Measurements from ENCODE around the gene ZNF761.
"Not testable (repeated sequence)": the region's sequence is repeated elsewhere in the genome, so short reads cannot be mapped to it uniquely, and the experiment has no call there.

Gene ZNF761

DNA sequence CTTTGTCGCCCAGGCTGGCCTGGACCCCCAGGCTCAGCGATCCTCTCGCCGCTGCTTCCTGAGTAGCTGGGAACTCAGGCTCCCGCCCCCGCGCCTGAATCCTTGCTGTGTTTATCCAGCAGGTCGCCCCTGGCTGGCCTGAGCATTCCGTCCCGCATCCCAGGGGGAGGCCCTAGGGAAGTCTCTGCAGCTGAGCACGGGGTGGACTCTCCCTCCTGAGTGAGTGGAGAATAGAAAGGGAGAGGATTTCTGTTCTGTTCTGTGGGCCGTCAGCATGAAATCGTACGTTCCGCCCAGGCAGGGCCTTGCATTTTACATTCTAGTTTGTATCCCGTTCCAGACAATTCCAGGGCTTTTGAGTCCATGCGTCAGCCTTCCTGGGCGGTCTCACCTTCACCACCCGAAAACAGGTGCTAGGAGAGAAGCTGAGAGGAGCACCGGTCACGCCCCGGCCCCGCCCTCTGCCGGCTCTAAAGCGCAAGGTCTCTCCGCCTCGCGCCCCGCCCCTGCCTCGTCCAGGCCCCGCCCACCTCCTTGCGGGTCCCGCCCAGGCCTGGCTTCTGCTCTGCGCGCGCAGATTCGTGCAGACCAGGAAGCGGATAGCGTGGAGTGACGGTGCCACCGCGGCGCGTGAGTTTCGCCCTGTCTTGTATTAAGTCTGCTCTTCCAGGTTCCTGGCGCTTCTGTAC is at the start of gene ZNF761:
ZNF761 (plus strand) TSS at position 586 of the 689 bp plus-strand sequence. CDS start 15,285 bp downstream, outside the sequence.
- peak; percentile 90 to 93 for DNase-seq (ENCODE audit: extremely low read depth in 1 of 2, low read depth in 1 of 2)

DNA sequence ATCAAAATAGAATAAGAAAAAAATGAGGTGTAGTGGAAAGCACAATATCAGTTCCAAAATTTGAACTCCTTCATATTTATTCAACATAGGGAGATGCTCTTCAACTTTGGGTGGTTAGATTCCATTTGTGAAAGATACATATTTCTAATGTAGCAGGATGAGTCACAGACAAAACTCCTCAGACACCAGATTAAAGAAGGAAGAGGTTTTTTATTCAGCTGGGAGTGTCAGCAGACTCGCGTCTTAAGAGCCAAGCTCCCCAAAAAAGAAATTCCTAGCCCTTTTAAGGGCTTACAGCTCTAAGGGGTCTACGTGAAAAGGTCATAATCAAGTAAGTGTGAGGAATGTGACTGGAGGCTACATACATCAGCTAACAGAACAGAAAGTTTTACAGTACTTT is 43.6 kb upstream of the ZNF761 start:
- no peak for DNase-seq (ENCODE audit: extremely low read depth in 1 of 2, low read depth in 1 of 2)

DNA sequence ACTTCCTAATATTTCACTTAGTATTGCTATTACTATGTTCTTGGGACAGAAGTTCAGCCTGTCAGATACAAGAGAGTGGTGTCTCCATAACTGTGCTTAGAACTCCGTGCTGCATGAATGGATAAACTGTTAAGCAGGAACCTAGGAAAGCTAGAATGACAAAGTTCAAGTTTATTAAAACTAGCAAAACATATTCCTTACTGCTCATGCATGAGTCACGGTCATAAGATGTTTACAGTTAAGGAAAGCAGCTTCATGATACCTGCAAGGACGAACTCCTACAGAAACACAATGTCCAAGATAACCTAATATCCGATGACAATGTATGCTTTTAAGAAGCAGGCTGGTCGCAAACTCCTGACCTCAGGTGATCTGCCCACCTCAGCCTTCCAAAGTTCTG is 42.9 kb upstream of the ZNF761 start:
- DNase-seq (ENCODE audit: extremely low read depth in 1 of 2, low read depth in 1 of 2), result no peak

DNA sequence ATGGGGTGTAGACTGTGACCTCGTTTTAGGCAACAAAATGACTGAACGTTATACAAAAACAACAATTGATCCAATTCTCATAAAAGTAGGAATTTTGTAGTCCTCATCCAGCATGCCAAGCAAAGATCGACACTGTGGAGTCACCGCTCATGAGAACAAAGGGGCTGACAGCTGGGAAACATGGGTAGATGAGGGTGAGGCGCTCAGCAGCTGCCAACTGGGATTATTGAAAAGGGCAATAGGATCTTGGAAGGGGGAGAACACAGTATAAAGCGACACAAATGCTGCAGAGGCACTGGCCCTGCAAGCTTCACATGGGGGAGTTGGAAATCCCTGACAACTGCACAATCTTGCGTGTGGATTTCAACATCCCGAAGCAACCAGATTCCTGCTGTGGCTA is 42.2 kb upstream of the ZNF761 start:
- DNase-seq (ENCODE audit: extremely low read depth in 1 of 2, low read depth in 1 of 2), result no peak

DNA sequence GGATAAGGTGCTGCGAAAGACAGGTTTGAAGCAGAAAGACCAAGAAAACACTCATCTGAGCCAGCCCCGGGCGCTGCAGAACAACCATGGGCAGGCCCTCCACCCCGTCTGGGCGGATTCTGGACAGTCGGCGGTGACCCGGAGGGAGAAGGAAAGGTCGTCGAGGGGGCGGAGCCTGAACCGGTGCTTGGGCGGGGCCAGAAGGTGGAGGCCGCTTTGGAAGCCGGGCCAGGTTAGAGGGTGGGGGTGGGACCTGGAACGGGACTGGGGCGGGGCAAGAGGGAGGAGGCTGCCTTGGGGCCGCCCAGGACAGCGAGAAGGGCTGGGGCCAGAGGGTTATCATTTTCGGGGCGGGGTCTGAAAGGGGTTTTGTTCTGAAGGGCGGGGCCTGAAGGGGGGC is 41.8 kb upstream of the ZNF761 start:
- DNase-seq (ENCODE audit: extremely low read depth in 1 of 2, low read depth in 1 of 2), result no peak

DNA sequence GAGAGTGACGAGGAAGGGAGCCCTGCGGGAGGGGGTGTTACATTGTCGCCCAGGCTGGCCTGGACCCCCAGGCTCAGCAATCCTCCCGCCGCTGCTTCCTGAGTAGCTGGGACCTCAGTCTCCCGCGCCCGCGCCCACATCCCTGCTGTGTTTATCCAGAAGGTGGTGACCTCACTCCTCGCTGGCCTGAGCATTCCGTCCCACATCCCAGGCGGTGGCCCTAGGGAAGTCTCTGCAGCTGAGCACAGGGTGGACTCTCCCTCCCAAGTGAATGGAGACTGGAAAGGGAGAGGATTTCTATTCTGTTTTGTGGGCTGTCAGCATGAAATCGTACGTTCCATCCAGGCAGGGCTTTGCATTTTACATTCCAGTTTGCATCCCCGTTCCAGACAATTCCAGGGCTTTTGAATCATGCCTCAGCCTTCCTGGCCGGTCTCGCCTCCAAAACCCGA is 37.2 kb upstream of the ZNF761 start:
- no peak for DNase-seq (ENCODE audit: extremely low read depth in 1 of 2, low read depth in 1 of 2)

DNA sequence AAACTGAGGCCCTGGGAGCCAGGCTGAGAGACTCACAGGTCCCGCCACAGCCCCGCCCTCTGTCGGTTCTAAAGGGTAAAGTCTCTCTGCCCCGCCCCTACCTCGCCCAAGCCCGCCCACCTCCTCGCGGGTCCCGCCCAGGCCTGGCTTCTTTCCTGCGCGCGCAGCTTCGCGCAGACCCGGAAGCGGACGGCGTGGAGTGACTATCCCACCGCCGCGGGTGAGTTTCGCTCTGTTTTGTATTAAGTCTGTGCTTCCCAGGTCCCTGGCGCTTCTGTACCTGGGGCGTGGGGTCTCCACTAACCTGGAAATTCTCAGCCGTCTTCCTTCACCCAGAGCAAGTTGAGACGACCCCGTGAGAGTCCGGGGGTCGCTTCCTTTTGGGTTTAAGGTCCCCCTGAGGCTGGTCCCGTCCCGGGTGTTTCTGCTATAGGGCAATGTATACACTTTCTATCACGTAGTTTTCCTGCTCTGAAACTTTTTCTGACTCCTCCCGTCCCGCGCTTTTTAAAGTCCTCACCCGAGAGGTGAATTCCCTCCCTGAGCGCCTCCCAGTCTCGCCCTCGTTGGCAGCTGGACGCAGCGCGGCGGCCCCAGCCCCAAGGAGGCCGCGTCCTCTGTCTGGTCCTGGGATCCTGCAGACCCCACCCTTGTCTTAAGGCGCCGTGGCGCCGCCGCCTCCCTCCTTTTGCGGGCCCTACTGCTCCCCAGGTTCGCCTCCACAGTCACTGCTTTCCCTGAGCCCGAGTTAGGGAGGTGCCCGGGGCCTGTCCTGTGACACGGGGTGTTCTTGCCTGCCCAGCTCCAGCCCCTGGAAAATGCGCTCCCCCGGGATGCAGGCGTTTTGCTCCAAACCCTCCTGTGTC is 36.6 kb upstream of the ZNF761 start, which contains the start of gene ZNF765:
ZNF765 (plus strand) TSS at position 176 of the 866 bp plus-strand sequence. CDS start 2,867 bp downstream, outside the sequence.
- peak; percentile 90 to 91 for DNase-seq (ENCODE audit: extremely low read depth in 1 of 2, low read depth in 1 of 2)

DNA sequence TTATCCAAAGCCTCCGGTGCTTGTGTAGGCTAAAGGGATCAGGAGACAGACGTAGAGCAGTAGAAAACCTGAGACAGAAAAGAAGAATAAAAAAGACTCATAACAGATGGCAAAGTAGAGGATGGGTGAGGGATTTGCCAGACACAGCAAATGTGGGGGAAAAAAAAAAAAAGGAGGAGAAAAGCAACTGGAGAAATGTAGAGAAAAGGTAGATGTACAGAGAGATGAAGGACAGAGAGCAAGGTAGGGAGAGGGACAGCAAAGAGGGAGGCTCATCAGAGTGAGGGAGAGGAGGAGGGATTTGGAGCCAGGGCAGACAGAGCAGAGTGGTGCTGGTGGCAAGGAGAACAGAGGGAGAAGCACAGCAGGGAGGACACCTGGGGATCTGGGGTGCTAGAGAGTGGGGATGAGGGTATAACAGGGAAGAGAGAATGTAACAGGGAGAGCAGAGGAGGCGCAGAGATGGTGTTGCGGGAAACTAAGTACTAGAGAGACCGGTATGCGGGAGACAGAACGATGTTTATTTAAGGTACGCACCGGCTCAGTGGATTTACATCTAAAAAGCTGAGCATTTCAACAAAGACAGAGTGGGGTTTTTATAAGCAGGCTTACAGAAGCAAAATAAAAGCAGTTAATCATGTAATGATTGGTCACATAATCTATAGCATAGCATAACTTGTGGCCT is 35.8 kb upstream of the ZNF761 start:
- not testable (repeated sequence) for DNase-seq (ENCODE audit: extremely low read depth in 1 of 2, low read depth in 1 of 2)

DNA sequence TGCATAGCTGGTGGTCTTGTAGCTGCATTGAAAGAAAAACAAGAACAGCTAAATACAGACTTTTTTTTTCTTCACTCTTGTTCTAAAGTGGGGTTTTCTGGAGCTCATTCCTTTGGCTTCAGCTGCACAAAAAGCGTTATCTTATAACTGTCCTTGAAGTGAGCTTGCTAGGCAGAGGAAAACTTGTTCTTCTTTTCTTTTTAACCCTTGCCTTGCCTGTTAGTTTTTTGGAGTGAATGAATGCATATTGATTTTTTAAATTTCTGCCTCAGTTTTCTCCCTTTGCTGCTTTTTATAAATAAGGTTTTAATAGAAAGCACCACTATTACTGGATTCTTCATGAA is 35.3 kb upstream of the ZNF761 start:
- DNase-seq (ENCODE audit: extremely low read depth in 1 of 2, low read depth in 1 of 2), result no peak

DNA sequence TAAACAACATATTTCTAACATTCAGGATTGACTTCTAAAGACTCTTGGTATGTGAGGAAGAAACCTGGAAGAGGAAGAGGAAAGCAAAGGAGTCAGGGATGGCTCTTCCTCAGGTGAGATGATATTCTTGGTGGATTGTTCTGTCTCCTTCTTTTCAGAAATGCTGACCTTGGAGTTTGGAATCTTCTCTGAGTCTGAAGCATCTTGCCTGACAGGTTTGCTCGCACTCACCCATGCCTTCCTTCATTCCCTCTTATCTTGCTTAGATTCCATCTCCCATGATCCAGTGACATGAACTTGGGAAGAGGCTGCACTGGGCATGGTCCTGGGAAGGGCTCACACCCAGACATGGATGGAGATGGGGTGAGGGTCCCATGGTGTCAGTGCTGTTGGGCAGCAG is 33.9 kb upstream of the ZNF761 start:
- not testable (repeated sequence) for DNase-seq (ENCODE audit: extremely low read depth in 1 of 2, low read depth in 1 of 2)

DNA sequence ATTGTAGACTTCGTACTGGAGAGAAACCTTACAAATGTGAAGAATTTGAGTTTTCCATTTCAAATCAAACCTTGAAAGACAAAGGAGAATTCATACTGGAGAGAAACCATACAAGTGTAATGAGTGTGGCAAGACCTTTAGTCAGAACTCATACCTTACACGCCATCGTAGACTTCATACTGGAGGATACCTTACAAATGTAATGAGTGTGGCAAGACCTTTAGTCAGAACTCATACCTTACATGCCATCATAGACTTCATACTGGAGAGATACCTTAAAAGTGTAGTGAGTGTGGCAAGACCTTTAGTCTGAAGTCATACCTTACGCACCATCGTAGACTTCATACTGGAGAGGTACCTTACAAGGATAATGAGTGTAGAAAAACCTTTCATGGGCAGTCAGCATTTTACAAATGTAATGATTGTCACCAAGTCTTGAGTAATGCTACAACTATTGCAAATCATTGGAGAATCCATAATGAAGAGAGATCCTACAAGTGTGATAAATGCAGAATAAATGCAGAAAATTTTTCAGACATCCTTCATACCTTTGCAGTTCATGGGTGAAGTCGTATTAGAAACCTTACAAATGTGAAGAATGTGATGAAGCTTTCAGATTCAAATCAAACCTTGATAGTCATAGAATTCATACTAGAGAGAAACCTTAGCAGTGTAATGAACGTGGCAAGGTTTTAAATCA is 22.1 kb upstream of the ZNF761 start:
- DNase-seq (ENCODE audit: extremely low read depth in 1 of 2, low read depth in 1 of 2), result no peak

DNA sequence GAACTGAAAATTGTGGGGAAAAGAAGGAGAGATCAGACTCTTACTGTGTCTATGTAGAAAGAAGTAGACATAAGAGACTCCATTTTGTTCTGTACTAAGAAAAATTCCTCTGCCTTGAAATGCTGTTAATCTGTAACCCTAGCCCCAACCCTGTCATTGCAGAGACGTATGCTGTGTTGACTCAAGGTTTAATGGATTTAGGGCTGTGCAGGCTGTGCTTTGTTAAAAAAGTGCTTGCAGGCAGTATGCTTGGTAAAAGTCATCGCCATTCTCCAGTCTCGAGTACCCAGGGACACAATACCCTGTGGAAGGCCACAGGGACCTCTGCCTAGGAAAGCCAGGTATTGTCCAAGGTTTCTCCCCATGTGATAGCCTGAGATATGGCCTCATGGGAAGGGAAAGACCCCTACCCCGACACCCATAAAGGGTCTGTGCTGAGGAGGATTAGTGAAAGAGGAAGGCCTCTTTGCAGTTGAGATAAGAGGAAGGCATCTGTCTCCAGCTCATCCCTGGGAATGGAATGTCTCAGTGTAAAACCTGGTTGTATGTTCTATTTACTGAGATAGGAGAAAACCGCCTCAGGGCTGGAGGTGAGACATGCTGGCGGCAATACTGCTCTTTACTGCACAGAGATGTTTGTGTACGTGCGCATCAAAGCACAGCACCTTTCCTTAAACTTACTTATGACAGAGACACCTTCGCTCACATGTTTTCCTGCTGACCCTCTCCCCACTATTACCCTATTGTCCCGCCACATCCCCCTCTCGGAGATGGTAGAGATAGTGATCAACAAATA is 11.1 kb upstream of the ZNF761 start:
- not testable (repeated sequence) for DNase-seq (ENCODE audit: extremely low read depth in 1 of 2, low read depth in 1 of 2)

DNA sequence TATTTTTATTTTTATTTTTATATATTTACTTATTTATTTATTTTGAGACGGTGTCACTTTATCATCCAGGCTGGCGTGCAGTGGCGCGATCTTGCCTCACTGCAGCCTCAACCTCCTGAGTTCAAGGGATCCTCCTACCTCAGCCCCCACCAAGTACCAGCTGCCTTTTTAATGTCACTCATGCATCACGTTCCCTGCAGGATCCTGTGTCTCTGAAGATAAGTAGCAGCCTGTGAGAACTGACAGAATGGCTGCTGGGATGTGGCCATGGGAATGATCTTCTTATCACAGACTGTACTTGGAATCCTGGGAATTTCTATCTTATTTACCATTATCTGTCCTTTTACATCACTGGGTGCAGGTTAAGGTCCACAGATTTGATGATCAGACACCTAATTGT is 9.2 kb upstream of the ZNF761 start:
- DNase-seq (ENCODE audit: extremely low read depth in 1 of 2, low read depth in 1 of 2), result no peak

DNA sequence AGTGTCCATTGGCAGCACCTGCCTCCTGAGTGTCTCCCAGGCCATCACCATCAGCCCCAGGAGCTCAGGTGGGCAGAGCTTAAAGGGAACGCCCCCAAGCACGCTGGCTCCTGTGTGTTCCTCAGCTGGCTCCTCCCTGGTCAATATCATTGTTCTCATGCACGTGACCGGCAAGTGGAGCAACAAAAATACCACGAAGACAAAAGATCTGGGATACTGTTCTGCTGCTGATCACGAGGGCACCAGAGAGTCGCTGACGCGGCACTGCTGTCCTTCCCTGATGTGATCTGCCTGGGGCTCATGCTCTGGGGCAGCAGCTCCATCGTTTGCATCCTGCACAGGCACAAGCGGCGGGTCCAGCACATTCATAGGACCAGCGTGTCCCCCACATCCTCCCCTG is 8.7 kb upstream of the ZNF761 start:
- not testable (repeated sequence) for DNase-seq (ENCODE audit: extremely low read depth in 1 of 2, low read depth in 1 of 2)

DNA sequence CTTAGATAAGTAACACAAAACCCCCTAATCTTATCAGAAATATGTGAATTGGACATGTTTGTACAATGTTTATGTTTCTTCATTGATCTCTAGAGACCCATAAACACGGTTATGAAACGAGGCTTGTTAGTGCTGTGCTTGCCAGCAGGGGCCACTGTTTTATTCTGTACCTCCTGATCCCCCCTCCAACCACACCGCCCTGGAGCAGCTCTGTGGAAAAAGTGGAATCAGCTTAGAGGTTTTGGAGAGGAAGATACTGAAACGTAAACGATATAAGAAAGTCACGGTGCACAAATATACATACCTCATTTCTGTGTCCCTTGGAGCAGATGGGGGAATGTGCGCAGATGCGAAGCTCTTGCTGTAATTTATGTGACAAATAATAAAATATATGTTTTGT is 8.1 kb upstream of the ZNF761 start:
- DNase-seq (ENCODE audit: extremely low read depth in 1 of 2, low read depth in 1 of 2), result not testable (repeated sequence)

DNA sequence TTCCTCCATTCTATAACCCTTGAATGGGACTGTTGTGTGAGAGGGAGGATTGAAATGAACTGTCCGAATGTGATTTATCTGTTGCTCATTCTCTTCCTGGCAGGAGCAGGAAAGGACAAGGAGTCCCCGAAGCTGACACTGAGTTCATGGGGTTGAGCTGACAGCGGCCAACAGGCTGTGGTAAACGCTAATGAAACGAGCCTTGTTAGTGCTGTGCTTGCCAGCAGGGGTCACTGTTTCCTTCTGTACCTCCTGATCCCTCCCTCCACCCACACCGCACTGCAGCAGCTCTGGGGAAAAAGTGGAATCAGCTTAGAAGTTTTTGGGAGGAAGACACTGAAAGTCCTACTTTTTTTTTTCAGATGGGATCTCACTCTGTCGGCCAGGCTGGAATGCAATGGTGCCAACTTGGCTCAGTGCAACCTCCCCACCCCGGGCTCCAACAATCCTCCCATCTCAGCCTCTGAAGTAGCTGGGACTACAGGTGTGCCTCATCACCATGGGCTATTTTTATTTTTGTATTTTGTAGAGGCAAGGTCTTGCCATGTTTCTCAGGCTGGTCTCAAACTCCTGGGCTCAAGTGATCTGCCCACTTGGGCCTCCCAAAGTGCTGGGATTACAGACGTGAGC is 6.7 kb upstream of the ZNF761 start:
- peak in 1 of 2 donors; percentile 41 for DNase-seq (ENCODE audit: extremely low read depth in 1 of 2, low read depth in 1 of 2)

DNA sequence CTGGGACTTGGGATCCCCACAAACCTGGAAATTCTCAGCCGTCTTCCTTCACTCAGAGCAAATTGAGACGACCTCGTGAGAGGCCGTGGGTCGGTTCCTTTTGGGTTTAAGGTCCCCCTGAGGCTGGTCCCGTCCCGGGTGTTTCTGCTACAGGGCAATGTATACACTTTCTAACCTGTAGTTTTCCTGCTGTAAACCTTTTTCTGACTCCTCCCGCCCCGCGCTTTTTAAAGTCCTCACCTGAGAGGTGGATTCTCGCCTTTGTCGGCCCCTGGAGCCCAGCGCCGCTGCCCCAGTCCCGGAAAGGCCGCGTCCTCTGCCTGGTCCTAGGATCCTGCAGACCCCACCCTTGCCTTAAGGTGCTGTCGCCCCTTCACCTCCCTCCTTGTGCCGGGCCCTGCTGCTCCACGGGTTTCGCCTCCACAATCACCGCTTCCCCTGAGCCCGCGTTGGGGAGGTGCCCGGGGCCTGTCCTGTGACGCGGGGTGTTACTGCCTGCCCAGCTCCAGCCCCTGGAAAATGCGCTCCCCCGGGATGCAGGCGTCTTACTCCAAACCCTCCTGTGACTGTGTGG is 391 bp downstream of the ZNF761 start:
- no peak for DNase-seq (ENCODE audit: extremely low read depth in 1 of 2, low read depth in 1 of 2)

DNA sequence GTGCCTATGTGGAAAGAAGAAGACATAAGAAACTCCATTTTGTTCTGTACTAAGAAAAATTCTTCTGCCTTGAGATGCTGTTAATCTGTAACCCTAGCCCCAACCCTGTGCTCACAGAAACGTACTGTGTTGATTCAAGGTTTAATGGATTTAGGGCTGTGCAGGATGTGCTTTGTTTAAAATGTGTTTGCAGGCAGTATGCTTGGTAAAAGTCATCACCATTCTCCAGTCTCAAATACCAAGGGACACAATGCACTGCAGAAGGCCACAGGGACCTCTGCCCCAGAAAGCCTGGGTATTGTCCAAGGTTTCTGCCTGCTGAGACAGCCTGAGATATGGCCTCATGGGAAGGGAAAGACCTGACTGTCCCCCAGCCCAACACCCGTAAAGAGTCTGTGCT is 12.0 kb downstream of the ZNF761 start:
- not testable (repeated sequence) for DNase-seq (ENCODE audit: extremely low read depth in 1 of 2, low read depth in 1 of 2)

DNA sequence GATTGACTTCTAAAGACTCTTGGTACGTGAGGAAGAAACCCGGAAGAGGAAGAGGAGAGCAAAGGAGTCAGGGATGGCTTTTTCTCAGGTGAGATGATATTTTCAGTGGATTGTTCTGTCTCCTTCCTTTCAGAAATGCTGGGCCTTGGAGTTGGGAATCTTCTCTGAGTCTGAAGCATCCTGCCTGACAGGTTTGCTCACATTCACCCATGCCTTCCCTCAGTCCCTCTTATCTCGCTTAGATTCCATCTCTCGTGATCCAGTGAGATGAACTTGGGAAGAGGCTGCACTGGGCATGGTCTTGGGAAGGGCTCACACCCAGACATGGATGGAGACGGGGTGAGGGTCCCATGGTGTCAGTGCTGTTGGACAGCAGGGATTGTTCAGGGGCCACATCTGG is 15.4 kb downstream of the ZNF761 start:
- not testable (repeated sequence) for DNase-seq (ENCODE audit: extremely low read depth in 1 of 2, low read depth in 1 of 2)

All from stimulated activated CD8-positive, alpha-beta memory T cell treated with anti-CD3 and anti-CD28 coated beads, Interleukin-7, amount 100 ng/mL, for 48 hours (primary cell).